Ammon's horn (tissue), 1 donor: ENCODE data around the gene TMEM169.

Experiments
- DNase-seq: peaks from one replicate; pipeline ENCODE4 v3.0.0-alpha.2; 2016; ENCODE audit warnings: low spot score

The TMEM169 gene

DNA sequence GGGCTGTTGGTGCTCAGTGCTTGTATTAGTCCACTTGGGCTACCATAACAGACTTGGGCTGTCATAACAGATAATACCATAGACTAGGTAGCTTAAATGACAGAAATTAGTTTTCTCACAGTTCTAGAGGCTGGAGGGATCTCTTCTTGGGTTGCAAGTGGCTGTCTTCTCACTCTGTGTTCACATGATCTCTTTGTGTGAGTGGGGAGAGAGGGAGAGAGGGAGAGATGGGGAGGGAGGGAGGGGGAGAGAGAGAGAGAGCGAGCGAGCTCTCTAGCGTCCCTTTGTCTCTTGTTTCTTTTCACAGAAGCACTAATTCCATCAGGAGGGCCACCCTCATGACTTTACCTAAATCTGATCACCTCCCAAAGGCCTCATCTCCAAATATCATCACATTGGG, 23.0 kb downstream of the TMEM169 start:
- DNase-seq: no peak

- DNase-seq: no peak
Observed at GRCh38 chr2:216107320-216107719, 25.6 kb downstream of the TMEM169 start.

- DNase-seq: no peak
Observed at GRCh38 chr2:216107760-216108159, 26.0 kb downstream of the TMEM169 start.

DNA sequence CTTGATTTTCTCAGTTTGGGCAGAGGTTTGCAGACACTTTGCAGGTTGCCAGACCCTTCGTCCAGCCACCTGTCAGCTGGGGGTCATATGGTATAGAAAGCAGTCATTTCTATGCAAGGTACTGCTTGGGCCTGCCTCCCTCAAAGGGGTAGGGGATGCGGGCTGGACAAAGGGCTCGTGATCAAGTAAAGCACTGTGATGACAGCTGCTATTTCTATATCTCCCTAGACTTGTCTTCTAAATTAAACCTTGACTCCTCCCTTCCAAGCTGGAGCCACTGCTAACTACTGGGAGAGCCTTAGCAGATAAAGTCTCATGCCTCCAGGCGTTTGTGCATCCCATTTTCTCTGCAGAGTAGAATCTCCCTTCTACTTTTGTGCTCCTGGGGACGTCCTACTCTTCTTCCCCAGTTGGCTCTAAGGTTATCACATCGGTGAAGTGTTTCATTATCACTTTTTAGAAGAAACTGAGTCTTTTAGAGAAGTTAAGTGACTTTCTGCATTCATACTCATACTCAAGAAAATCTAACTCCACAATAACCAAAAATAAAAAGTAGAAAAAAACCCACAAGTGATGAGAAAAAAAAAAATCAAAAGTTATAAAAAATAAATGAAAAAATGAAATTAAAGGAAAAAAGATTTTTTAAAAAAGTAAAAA, 26.7 kb downstream of the TMEM169 start:
- no peak for DNase-seq

DNA sequence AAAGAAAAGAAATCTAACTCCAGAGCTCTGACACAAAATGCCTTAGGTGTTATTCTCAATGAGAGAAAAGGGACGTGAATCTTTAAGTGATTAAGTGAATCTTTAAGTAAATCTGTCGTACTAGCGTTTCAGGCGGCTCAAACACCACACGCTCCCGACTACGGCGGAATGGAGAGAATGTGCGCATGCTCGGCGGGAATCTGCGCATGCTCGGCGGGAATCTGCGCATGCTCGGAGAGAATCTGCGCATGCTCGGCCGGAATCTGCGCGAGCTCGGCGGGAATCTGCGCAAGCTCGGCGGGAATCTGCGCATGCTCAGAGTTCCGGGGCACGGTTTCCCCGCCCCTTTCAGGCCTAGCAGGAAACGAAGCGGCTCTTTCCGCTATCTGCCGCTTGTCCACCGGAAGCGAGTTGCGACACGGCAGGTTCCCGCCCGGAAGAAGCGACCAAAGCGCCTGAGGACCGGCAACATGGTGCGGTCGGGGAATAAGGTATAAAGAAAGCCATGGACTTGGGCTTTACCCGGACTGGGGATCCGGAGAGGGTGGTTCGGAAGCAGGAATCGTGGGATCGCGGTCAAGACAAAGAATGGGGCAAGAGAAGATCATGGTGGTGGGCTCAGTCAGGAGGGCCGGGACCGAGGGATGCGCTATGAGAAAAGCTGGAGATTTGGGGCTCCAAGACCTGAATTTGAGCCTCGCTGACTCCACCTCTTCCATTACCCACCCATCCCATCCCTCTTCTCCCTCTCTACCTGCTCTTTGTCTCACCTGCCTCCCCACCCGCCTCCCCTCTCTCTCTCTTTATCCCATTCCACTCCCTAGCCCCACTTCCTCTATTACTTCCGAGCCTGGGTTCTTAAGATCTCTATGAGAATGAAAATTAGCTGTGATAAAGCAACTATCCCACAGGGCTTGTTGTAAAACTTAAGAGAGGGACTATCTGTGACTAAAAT, 27.5 kb downstream of the TMEM169 start, which contains the start of gene XRCC5:
XRCC5 (plus strand) TSS at position 382 of the 955 bp plus-strand sequence; CDS start at position 471, 89 bp downstream.
- DNase-seq: peak; percentile 91

DNA sequence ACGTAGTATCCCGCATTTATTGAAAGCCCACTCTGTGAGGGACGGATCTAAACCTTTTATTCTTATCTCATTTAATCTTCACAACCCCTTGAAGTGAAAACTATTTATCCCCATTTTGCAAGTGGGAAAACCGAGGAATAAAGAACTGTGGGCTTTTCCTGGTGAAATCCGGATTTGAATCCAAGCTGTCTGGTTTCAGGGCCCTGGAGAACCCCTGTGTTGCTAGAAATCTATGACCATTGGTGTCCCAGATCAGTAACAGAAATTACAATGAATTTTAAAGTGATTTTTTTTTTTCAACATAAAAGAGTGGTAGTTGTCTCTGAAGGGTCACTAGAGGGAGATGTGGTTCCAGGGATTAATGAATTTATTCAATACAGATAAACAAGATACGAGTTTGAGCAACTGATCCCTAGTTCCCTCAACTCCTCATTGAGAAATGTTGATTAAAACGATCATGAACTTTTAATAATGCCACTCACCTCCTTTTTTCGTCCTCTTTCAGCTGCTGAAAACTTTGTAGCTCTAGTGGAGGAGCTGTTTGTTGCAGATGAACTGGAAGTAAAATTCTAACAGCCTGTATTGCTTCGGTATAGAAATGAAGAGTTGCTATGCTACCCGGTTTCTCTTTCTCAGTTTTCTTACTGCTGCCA, 28.4 kb downstream of the TMEM169 start:
- peak; percentile 44 for DNase-seq

DNA sequence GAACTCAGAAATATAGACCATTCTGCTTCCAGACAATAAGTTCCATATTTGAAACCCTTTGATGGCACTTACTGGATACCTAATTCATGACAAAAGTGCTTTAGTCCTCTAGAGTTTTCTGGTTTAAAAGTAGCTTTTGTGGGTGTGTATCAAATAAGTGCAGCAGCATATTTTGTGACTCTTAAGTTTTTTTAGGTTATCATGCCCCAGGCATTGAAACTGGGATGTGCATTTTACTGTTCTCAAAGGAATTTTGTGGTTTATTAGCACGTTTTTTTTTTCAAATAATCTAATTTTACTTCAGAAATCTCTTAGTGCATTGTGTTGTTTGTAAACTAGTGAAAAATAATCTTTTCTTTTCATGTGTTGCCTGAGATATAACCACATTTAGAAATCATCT, 28.9 kb downstream of the TMEM169 start:
- no peak for DNase-seq

DNA sequence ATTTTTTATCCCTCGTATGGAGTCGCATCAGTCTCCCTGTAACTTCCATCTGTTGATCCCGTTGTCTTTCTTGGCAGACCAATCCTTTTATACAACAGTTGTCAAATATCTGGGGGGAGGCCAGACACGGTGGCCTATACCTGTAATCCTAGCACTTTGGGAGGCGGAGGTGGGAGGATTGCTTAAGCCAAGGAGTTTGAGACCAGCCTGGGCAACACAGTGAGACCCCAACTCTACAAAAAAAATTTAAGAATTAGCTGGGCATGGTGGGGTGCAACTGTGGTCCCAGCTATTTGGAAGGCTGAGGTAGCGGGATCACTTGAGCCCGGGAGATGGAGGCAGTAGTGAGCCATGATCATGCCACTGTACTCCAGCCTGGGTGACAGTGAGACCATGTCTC, 29.4 kb downstream of the TMEM169 start:
- DNase-seq: no peak

DNA sequence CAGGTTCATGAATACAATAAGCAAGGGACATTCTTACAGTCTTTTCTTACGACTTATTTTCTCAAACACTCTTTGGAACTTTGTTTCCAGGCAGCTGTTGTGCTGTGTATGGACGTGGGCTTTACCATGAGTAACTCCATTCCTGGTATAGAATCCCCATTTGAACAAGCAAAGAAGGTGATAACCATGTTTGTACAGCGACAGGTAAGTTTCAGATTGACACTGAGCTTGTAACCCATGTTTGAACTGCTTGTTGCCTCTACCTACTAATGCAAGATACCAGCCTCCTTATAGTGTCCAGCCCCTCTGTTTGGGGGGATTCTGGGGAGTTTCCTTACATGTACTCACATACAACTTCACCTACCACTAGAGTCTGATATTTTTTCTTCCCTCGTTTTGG, 31.2 kb downstream of the TMEM169 start:
- DNase-seq: no peak

GRCh38 chr2:216113572-216113971, 31.9 kb downstream of the TMEM169 start:
- DNase-seq: no peak

GRCh38 chr2:216114382-216114713, 32.6 kb downstream of the TMEM169 start:
- no peak for DNase-seq

- DNase-seq: peak; percentile 97
Observed at GRCh38 chr2:216114714-216115531, 33.2 kb downstream of the TMEM169 start.

- no peak for DNase-seq
Observed at GRCh38 chr2:216116418-216116817, 34.7 kb downstream of the TMEM169 start.

DNA sequence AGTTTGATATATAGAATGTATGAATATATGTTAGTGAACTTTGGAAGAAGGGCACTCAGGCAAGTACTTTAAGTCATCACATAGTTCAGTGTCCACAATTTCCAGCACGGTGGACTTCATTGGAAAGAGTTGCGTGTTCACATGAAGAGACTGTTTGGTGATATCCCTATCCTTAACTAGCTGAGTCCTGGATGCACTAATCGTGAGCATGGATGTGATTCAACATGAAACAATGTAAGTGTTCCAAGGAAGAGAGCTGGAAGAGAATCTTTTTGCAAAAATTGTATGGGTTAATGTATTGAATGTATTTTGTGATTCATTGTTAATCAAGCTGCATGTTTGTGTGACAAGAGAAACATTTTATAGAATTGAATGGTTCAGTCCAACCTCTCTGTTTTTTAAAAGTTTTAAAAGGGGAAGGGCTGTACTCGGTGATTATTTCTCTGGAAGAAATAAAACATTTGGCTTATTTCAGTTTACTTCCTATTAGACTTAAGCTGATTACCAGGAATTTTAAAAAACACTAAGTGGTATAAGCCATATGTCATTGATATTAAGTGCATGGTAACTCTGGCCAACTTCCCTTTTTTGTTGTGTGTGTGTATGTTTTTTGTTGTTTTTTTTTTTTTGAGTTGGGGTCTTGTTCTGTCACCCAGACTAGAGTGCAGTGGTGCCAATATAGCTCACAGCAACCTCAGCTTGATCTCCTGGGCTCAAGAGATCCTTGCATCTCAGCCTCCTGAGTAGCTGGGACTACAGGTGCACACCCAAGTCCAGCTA, 36.0 kb downstream of the TMEM169 start:
- DNase-seq: no peak

DNA sequence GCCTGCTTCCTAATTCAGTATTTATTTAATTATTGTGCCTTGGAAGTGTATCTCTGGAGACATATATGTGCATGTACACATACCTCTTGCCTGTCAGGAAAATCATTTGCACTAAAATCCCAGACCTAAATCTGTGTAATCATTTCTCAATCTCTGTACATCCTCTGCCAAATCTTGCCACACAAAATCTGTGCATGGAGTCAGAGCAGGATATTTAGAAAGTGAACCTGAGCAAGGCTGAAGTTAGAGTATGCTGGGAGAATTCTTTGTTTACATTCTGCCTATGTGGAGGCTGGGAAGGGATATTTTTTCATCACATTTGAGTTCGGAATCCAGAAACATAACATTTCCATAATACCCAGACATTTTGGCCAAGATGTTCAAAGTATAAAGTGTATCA, 36.8 kb downstream of the TMEM169 start:
- no peak for DNase-seq

GRCh38 chr2:216119146-216119545, 37.4 kb downstream of the TMEM169 start:
- DNase-seq: no peak

DNA sequence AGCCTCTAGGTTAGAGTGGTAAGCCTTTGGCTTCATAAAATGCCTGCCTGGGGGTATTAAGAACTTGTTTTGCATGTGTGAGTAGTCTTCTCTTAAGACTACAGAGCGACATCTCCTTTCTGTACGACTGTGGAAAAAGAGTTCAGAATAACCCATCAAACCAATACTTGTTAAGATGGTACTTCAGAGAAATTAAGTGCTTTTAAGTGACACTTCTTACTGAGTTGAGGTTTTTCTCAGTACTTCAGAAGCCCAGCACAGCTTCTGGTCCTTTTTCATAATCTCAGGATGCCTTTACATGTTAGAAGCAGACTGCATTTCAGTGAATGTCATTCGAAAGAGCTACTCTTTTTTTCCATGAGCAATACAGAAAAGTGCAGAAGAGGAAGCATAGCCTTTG, 38.3 kb downstream of the TMEM169 start:
- DNase-seq: no peak

DNA sequence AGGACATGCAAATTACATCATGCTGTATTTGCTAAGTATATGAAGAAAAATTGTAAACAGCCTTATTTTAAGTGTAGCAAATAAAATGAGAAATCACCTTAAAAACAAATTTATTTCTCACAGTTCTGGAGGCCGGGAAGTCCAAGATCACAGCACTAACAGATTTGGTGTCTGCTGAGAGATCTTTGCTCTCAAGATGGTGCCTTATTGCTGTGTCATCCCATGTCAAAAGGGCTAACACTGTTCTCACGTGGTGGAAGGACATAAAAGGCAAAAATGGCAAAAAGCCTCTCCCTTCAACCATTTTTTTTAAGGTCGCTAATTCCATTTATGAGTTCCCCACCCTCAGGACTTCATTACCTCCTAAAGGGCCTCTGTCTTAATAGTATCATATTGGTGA, 39.5 kb downstream of the TMEM169 start:
- DNase-seq: no peak

GRCh38 chr2:216126943-216127342, 45.2 kb downstream of the TMEM169 start:
- DNase-seq: no peak

GRCh38 chr2:216130346-216130971, 48.7 kb downstream of the TMEM169 start:
- DNase-seq: peak; percentile 33
